Glutamatergic neuron (in vitro differentiated cells): ENCODE data around the gene PFDN2. TPM values are rescaled to one million over a fixed set of nuclear protein-coding genes. Genes with fewer than 3 reads are reported as not detected.

Source experiments
- DNase-seq: peaks from one replicate; pipeline ENCODE4 v3.0.0; 2022
- H3K27ac Mint-ChIP-seq: one replicate; pipeline ENCODE4 v1.8.0; 2020; ENCODE audit warnings: mild to moderate bottlenecking, mixed read lengths, inconsistent platforms; ENCODE audit not compliant: unreplicated experiment
- H3K27me3 Mint-ChIP-seq: one replicate; pipeline ENCODE4 v1.8.0; 2020; ENCODE audit warnings: mild to moderate bottlenecking, moderate library complexity, mixed read lengths, inconsistent platforms; ENCODE audit not compliant: unreplicated experiment
- H3K36me3 Mint-ChIP-seq: one replicate; pipeline ENCODE4 v1.8.0; 2020; ENCODE audit warnings: mild to moderate bottlenecking, mixed read lengths, inconsistent platforms; ENCODE audit not compliant: unreplicated experiment
- H3K4me1 Mint-ChIP-seq: one replicate; pipeline ENCODE4 v1.8.0; 2020; ENCODE audit warnings: mild to moderate bottlenecking, low read depth, mixed read lengths, inconsistent platforms; ENCODE audit not compliant: unreplicated experiment
- H3K4me3 Mint-ChIP-seq: one replicate; pipeline ENCODE4 v1.8.0; 2020; ENCODE audit warnings: mild to moderate bottlenecking, mixed read lengths, inconsistent platforms; ENCODE audit not compliant: unreplicated experiment
- H3K9me3 Mint-ChIP-seq: one replicate; pipeline ENCODE4 v1.8.0; 2020; ENCODE audit warnings: mild to moderate bottlenecking, moderate library complexity, mixed read lengths, inconsistent platforms; ENCODE audit not compliant: unreplicated experiment
- CTCF ChIP-seq: fragments of 200-600 bp; sonication (generic); IDR thresholded peaks from one replicate; pipeline ENCODE4 v1.5.0; 2021; ENCODE audit not compliant: partially characterized antibody, unreplicated experiment
- total RNA-seq: library from RNA; stranded (reverse); fragmentation: NEBNext Ultra II Directional; extraction: Animal tissue kit (Norgen Biotek cat#: 25700); gene quantifications from one replicate; pipeline ENCODE4 v1.2.1, GENCODE V29; 2021; ENCODE audit not compliant: unreplicated experiment

PFDN2 gene
- total RNA-seq, 1 donor from 2014 or later = 83.7 TPM

GRCh38 chr1:161074676-161075368 is 43.0 kb downstream of the PFDN2 start:
- Mint-ChIP-seq H3K4me3 (no peak overlapping the region), H3K27me3 (peaks cover 10% of the 10 kb centered on the region), H3K4me1 (no peaks in the 10 kb centered on the region), H3K27ac (no peak overlapping the region), H3K9me3 (peaks cover 7% of the 10 kb centered on the region), H3K36me3 (peaks cover 5% of the 10 kb centered on the region)
- TF ChIP-seq CTCF = no peak
- DNase-seq = no peak

GRCh38 chr1:161073474-161074121 is 44.2 kb downstream of the PFDN2 start:
- Mint-ChIP-seq H3K4me1 (no peaks in the 10 kb centered on the region), H3K27ac (no peak overlapping the region), H3K4me3 (no peak overlapping the region), H3K27me3 (peaks cover 10% of the 10 kb centered on the region), H3K9me3 (peaks cover 2% of the 10 kb centered on the region), H3K36me3 (no peaks in the 10 kb centered on the region)
- DNase-seq = no peak
- no peak for TF ChIP-seq CTCF

DNA sequence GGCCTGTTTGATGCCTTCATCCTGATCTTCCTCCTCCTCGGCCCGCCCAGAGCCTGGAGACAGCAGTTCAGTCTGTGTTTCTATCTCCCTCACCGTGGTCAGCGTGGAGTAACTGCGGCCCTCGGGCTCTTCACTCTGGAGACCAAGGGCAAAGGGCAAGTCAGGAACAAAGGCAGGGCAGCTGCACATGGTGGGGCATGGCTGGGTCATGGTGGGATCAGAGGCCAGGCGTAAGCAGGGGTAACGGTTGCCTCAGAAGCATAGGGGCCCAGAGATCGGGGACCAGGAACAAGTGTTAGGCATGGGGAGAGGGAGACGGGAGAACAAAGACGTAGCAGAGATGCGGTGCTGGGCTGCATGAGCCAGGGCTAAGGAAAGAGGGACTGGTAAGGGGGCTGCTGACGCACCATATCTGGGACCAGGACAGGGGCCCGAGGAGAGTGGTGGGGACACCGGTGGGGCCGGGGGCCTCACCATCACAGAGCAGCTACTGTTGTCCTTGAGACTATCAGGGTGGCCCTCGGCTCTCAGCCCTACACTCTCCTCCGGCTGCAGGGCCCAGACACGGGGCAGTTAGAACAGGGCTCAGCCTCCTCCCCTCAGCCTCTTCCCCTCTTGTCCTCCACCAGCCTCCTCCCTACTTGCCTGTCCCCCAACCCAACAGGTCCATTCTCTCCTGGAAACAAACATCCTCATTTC is 44.9 kb downstream of the PFDN2 start:
- Mint-ChIP-seq H3K9me3 (peaks cover 2% of the 10 kb centered on the region), H3K36me3 (no peaks in the 10 kb centered on the region), H3K27me3 (peaks cover 11% of the 10 kb centered on the region), H3K4me3 (no peak overlapping the region), H3K27ac (no peak overlapping the region), H3K4me1 (no peaks in the 10 kb centered on the region)
- DNase-seq = no peak
- TF ChIP-seq CTCF = no peak

GRCh38 chr1:161071886-161072371 is 45.9 kb downstream of the PFDN2 start:
- H3K27ac Mint-ChIP-seq = no peak overlapping the region
- no peaks in the 10 kb centered on the region for H3K4me1 Mint-ChIP-seq
- peak; percentile 72 for DNase-seq
- peaks cover 16% of the 10 kb centered on the region for H3K27me3 Mint-ChIP-seq
- peaks cover 2% of the 10 kb centered on the region for H3K9me3 Mint-ChIP-seq
- peaks cover 2% of the 10 kb centered on the region for H3K36me3 Mint-ChIP-seq
- no peak overlapping the region for H3K4me3 Mint-ChIP-seq
- TF ChIP-seq CTCF = peak; percentile 69
